HFF-Myc (cell line): ENCODE measurements around the gene ITGA6.

Source experiments
- DNase-seq: peaks from one replicate; pipeline ENCODE4 v3.0.0-alpha.2; 2011; ENCODE audit warnings: low read depth; ENCODE audit errors: extremely low read depth
- H3K4me3 ChIP-seq: replicated peaks from 2 replicates; pipeline ENCODE4 v1.5.1; 2011; ENCODE audit warnings: low read depth, mild to moderate bottlenecking, control low read depth, low read length
- CTCF ChIP-seq: IDR thresholded peaks from 2 replicates; pipeline ENCODE4 v1.5.1; 2012; ENCODE audit warnings: mild to moderate bottlenecking, low read depth, low read length, control low read depth; ENCODE audit errors: missing control alignments

ITGA6 gene

GRCh38 chr2:172447811-172448493 lies 20.6 kb downstream of the ITGA6 start:
- TF ChIP-seq CTCF: no peak

GRCh38 chr2:172448544-172449267 lies 21.3 kb downstream of the ITGA6 start:
- DNase-seq: no peak
- no peak overlapping the region for H3K4me3 ChIP-seq
- no peak for TF ChIP-seq CTCF

More at GRCh38 chr2:172447811-172448493, 20.6 kb downstream of the ITGA6 start:
- no peak for DNase-seq
- no peak overlapping the region for H3K4me3 ChIP-seq

- no peak for TF ChIP-seq CTCF
- DNase-seq: no peak
- H3K4me3 ChIP-seq: no peak overlapping the region
Observed at GRCh38 chr2:172449911-172450550, 22.6 kb downstream of the ITGA6 start.

GRCh38 chr2:172451923-172452322 lies 24.5 kb downstream of the ITGA6 start:
- no peak for TF ChIP-seq CTCF
- no peak overlapping the region for H3K4me3 ChIP-seq
- DNase-seq: no peak

GRCh38 chr2:172452845-172453244 lies 25.5 kb downstream of the ITGA6 start:
- H3K4me3 ChIP-seq: no peak overlapping the region
- DNase-seq: no peak
- TF ChIP-seq CTCF: no peak

GRCh38 chr2:172454404-172455120 lies 27.2 kb downstream of the ITGA6 start:
- TF ChIP-seq CTCF: no peak
- DNase-seq: no peak
- H3K4me3 ChIP-seq: no peak overlapping the region
